Natural killer cell (primary cell): ENCODE measurements around the gene OTULIN. TPM values are rescaled to one million over a fixed set of nuclear protein-coding genes. Genes with fewer than 3 reads are reported as not detected.

Experiments
- ATAC-seq, 3 donors: fragments of 150-1000 bp in 2 of 3; fragments of 200-7000 bp in 1 of 3; cut with Tn5 transposase; 1 replicate in 1 of 3; 2 replicates in 2 of 3; pipeline ENCODE4 v1.10.0; 2021; ENCODE audit warnings: mild to moderate bottlenecking in 2 of 3, moderate library complexity in 2 of 3
- DNase-seq, 2 donors: peaks; one replicate each; pipeline versions ENCODE4 v3.0.0 to v3.0.0-alpha.2; 2013 to 2021; ENCODE audit warnings: mixed read lengths in 1 of 2
- H3K27ac ChIP-seq: one replicate; pipeline ENCODE4 v1.5.1; 2013; ENCODE audit warnings: mild to moderate bottlenecking, low read length
- H3K27me3 ChIP-seq: one replicate; pipeline ENCODE4 v1.6.1; 2013; ENCODE audit warnings: low read length; ENCODE audit not compliant: control insufficient read depth, insufficient read depth
- H3K36me3 ChIP-seq: one replicate; pipeline ENCODE4 v1.6.1; 2013; ENCODE audit warnings: low read length; ENCODE audit not compliant: control insufficient read depth, insufficient read depth
- H3K4me1 ChIP-seq: one replicate; pipeline ENCODE4 v1.6.1; 2013; ENCODE audit warnings: low read length; ENCODE audit not compliant: control insufficient read depth, insufficient read depth
- H3K4me3 ChIP-seq: one replicate; pipeline ENCODE4 v1.5.1; 2013; ENCODE audit warnings: low read length
- H3K9me3 ChIP-seq: one replicate; pipeline ENCODE4 v1.6.1; 2013; ENCODE audit warnings: low read length; ENCODE audit not compliant: control insufficient read depth, insufficient read depth
- H3K27ac Mint-ChIP-seq, 2 donors: one replicate each; pipeline ENCODE4 v1.8.0; 2022; ENCODE audit warnings: mild to moderate bottlenecking in 2 of 2, mixed read lengths in 2 of 2, moderate library complexity in 1 of 2
- H3K27me3 Mint-ChIP-seq, 2 donors: one replicate each; pipeline ENCODE4 v1.8.0; 2022; ENCODE audit warnings: low read depth in 2 of 2, mixed read lengths in 2 of 2
- H3K36me3 Mint-ChIP-seq: one replicate; pipeline ENCODE4 v1.8.0; 2022; ENCODE audit warnings: mixed read lengths
- H3K4me1 Mint-ChIP-seq, 2 donors: one replicate each; pipeline ENCODE4 v1.8.0; 2022; ENCODE audit warnings: mixed read lengths in 2 of 2
- H3K4me3 Mint-ChIP-seq: one replicate; pipeline ENCODE4 v1.8.0; 2022; ENCODE audit warnings: mild to moderate bottlenecking, moderate library complexity, mixed read lengths
- H3K9me3 Mint-ChIP-seq, 2 donors: one replicate each; pipeline ENCODE4 v1.8.0; 2022; ENCODE audit warnings: mixed read lengths in 2 of 2
- CTCF ChIP-seq: fragments of 200-600 bp; IDR thresholded peaks from one replicate; pipeline ENCODE4 v1.8.0; 2022; ENCODE audit warnings: antibody characterized with exemption
- WGBS: methylation state at CpG from one replicate; pipeline ENCODE4 v1.1.7; 2013; ENCODE audit warnings: missing lambda C conversion rate; ENCODE audit not compliant: insufficient coverage; 5-methylcytosine and 5-hydroxymethylcytosine counted together
- intact Hi-C: fragments of 100-400 bp; cut with micrococcal nuclease; formaldehyde crosslinking; loops from one replicate; pipeline ENCODE4 v1.14.2; 2022
- total RNA-seq, 4 donors: library from RNA; stranded (reverse); fragments of 120-200 nt in 1 of 4; gene quantifications; one replicate each; pipeline versions ENCODE4 v1.2.3 to v1.2.4, GENCODE V29; 2013 to 2022

Gene OTULIN
- total RNA-seq, 3 donors from 2014 or later (not counting 1 experiment from before 2014, with no cell fraction given) = 96.5 to 166 (median 102) TPM

DNA sequence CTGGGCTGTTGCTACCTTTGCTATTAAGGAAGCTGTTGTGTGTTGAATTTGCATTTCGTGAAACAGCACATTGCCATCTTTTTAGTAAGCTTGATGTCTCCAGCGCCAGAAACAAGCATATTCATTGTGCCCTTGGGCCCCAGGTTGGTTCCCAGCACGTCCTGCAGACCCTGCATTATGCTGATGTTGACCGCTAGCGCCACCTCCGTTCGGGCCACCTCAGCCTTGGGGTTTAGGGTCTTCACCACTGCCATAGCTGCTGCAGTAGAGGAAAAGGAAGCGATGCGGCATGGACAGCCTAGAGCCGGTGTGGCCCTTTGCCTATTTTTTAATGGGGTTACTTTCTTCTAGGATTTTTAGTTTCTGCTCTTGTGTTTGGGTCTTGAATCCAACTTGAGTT lies 23.8 kb upstream of the OTULIN start:
- no peaks in the 10 kb centered on the region for H3K36me3 ChIP-seq
- no peak overlapping the region for H3K4me3 ChIP-seq
- Mint-ChIP-seq H3K36me3 (no peaks in the 10 kb centered on the region), H3K4me3 (no peak overlapping the region), H3K4me1 (no peaks in the 10 kb centered on the region), H3K9me3 (no peaks in the 10 kb centered on the region), H3K27me3 (peaks cover 15 to 30% of the 10 kb centered on the region in 2 donors), H3K27ac (no peak overlapping the region)
- no peak overlapping the region for H3K27ac ChIP-seq
- ATAC-seq (no peak), DNase-seq (no peak)
- no peaks in the 10 kb centered on the region for H3K27me3 ChIP-seq
- 91% methylated on average over 10 of the region's 10 CpGs for WGBS
- intact Hi-C loops = no loop called here
- H3K4me1 ChIP-seq = no peaks in the 10 kb centered on the region
- no peak for TF ChIP-seq CTCF
- H3K9me3 ChIP-seq = no peaks in the 10 kb centered on the region

- Mint-ChIP-seq H3K9me3 (no peaks in the 10 kb centered on the region), H3K4me1 (peaks cover 0 to 5% of the 10 kb centered on the region in 2 donors), H3K4me3 (no peak overlapping the region), H3K36me3 (no peaks in the 10 kb centered on the region), H3K27ac (no peak overlapping the region), H3K27me3 (peaks cover 16 to 19% of the 10 kb centered on the region in 2 donors)
- 86% methylated on average over 1 of the region's 1 CpG for WGBS
- no peak for ATAC-seq
- intact Hi-C loops = no loop called here
- H3K27ac ChIP-seq = no peak overlapping the region
- TF ChIP-seq CTCF = no peak
- DNase-seq = no peak
- H3K4me3 ChIP-seq = no peak overlapping the region
- no peaks in the 10 kb centered on the region for H3K4me1 ChIP-seq
- no peaks in the 10 kb centered on the region for H3K9me3 ChIP-seq
- H3K36me3 ChIP-seq = no peaks in the 10 kb centered on the region
- H3K27me3 ChIP-seq = no peaks in the 10 kb centered on the region
Observed at GRCh38 chr5:14644623-14645237, 19.8 kb upstream of the OTULIN start.

DNA sequence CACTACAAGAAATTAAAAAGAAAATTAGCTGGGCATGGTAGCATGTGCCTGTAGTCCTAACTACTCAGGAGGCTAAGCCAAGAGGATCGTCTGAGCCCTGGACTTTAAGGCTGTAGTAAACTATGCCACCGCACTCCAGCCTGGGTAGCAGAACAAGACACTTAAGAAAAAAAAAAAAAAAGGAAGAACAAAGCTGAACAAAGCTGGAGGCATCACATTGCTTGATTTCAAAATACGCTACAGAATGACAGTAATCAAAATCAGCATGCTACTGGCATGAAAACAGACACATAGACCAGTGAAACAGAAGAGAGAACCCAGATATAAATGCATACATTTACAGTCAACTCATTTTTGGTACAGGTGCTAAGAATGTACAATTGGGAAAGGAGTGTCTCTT lies 14.5 kb upstream of the OTULIN start:
- Histone ChIP-seq H3K27me3 (no peaks in the 10 kb centered on the region), H3K9me3 (no peaks in the 10 kb centered on the region), H3K36me3 (no peaks in the 10 kb centered on the region), H3K4me3 (no peak overlapping the region), H3K4me1 (no peaks in the 10 kb centered on the region), H3K27ac (no peak overlapping the region)
- Mint-ChIP-seq H3K27me3 (peaks cover 19% of the 10 kb centered on the region in 2 donors), H3K9me3 (no peaks in the 10 kb centered on the region), H3K4me3 (no peak overlapping the region), H3K36me3 (no peaks in the 10 kb centered on the region), H3K27ac (no peak overlapping the region), H3K4me1 (peaks cover 0 to 5% of the 10 kb centered on the region in 2 donors)
- intact Hi-C loops = no loop called here
- DNase-seq (no peak), ATAC-seq (no peak)
- 97% methylated on average over 3 of the region's 3 CpGs for WGBS
- no peak for TF ChIP-seq CTCF

DNA sequence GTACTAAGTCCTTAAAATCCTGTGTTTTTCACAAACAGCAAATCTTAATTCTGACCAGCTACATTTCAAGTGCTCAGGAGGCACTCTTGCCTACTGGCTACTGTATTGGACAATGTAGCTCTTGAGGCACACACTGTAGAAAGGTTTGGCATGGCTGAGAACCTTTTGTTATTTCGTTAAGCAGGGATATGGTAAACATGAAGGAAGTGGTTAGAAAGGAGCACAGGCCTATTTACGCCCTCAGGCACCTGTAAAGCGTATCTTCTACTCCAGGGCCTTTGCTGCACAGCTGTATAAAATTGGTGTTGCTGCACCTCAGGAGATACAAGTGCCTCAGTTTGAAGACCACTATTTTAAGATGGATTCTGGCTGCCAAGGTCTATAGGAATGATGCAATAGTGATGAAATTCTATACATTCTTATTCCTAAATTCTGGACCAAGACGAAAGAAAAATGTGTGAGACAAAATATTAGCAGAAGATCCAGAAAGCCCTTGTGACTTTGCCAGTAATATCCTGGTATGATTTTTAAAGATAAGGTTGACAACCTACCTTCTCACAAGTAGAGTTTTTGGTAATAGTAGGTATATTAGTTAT lies 9.3 kb upstream of the OTULIN start:
- Mint-ChIP-seq H3K36me3 (no peaks in the 10 kb centered on the region), H3K4me3 (no peak overlapping the region), H3K27ac (no peak overlapping the region), H3K9me3 (no peaks in the 10 kb centered on the region), H3K27me3 (peaks cover 7 to 13% of the 10 kb centered on the region in 2 donors), H3K4me1 (no peaks in the 10 kb centered on the region)
- ATAC-seq = no peak
- Histone ChIP-seq H3K36me3 (no peaks in the 10 kb centered on the region), H3K4me3 (no peak overlapping the region), H3K4me1 (no peaks in the 10 kb centered on the region), H3K9me3 (no peaks in the 10 kb centered on the region), H3K27me3 (no peaks in the 10 kb centered on the region), H3K27ac (no peak overlapping the region)
- WGBS = 42% methylated on average over 3 of the region's 4 CpGs
- no peak for DNase-seq
- TF ChIP-seq CTCF = no peak
- intact Hi-C loops = no loop called here
